SJSA1 (cell line): ENCODE data around the gene MBOAT2. TPM values are rescaled to one million over a fixed set of nuclear protein-coding genes. Genes with fewer than 3 reads are reported as not detected.

Experiments used
- DNase-seq, 2 experiments: peaks; one replicate each; pipeline ENCODE4 v3.0.0-alpha.2; 2015 to 2020; ENCODE audit warnings: low spot score in 2 of 2, low read depth in 1 of 2
- H3K27ac ChIP-seq: fragments of 250-450 bp; sonication (Bioruptor Pico); 2 replicates; pipeline ENCODE4 v1.5.1; 2020; ENCODE audit warnings: mild to moderate bottlenecking, moderate library complexity
- H3K27me3 ChIP-seq: fragments of 250-450 bp; sonication (Bioruptor Pico); replicated peaks from 2 replicates; pipeline ENCODE4 v1.5.1; 2020; ENCODE audit warnings: mild to moderate bottlenecking, moderate library complexity
- H3K36me3 ChIP-seq: fragments of 250-450 bp; sonication (Bioruptor Pico); 2 replicates; pipeline ENCODE4 v1.5.1; 2020; ENCODE audit warnings: mild to moderate bottlenecking
- H3K4me1 ChIP-seq: fragments of 250-450 bp; sonication (Bioruptor Pico); replicated peaks from 2 replicates; pipeline ENCODE4 v1.6.1; 2021; ENCODE audit warnings: mild to moderate bottlenecking
- H3K4me3 ChIP-seq: fragments of 250-450 bp; sonication (Bioruptor Pico); 2 replicates; pipeline ENCODE4 v1.5.1; 2020; ENCODE audit warnings: mild to moderate bottlenecking
- H3K9me3 ChIP-seq: fragments of 250-450 bp; sonication (Bioruptor Pico); replicated peaks from 2 replicates; pipeline ENCODE4 v1.5.1; 2020; ENCODE audit warnings: mild to moderate bottlenecking
- total RNA-seq: library from RNA; depleted of rRNA; stranded (reverse); fragments of >200 nt; shearing (Covaris generic); gene quantifications from 2 replicates; pipeline ENCODE4 v1.2.3, GENCODE V29; 2014

Gene MBOAT2
- total RNA-seq, 1 experiment from 2014 or later, result 76.5 TPM

DNA sequence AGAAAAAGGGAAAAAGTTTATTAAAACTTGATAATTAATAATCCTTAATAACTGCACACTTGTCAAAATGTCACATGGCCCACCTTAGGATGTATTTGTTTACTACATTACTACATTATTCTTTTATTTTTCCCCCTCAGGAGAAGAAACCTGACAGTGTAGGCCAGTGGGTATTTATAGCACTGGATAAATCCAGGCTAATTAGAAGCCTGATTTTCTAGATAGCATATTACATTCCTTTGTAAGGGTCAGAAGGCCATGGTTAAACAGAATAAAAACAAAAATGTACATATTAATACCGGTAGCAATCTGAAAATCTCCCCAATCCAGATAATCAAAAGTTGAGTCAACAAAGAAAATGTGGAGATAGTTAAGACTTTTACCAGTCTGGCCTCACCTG, 144.6 kb downstream of the MBOAT2 start:
- no peak overlapping the region for H3K4me3 ChIP-seq
- no peaks in the 10 kb centered on the region for H3K9me3 ChIP-seq
- no peak for DNase-seq
- H3K36me3 ChIP-seq, result peaks cover 19% of the 10 kb centered on the region
- H3K27me3 ChIP-seq, result no peaks in the 10 kb centered on the region
- no peaks in the 10 kb centered on the region for H3K4me1 ChIP-seq
- no peak overlapping the region for H3K27ac ChIP-seq

DNA sequence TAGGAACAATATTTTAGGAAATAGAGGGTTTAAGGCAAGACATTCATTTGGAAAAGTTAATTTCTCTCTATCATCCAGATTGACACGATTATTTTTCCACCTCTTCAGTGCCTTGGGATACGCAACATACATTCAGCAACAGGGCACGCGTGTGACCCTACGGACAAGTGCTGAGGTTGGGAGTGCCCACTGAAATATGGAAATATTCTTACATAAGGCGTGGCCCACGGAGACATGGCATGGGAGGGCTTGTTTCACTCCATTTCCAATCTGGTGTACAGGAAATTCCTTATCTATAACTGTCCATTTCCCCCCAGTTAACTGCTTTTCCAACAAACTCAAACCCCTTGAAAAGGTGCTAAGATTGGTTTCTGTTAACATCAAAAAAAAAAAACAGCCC, 145.2 kb downstream of the MBOAT2 start:
- Histone ChIP-seq H3K27ac (no peak overlapping the region), H3K27me3 (no peaks in the 10 kb centered on the region), H3K9me3 (no peaks in the 10 kb centered on the region), H3K36me3 (peaks cover 19% of the 10 kb centered on the region), H3K4me3 (no peak overlapping the region), H3K4me1 (no peaks in the 10 kb centered on the region)
- no peak for DNase-seq

DNA sequence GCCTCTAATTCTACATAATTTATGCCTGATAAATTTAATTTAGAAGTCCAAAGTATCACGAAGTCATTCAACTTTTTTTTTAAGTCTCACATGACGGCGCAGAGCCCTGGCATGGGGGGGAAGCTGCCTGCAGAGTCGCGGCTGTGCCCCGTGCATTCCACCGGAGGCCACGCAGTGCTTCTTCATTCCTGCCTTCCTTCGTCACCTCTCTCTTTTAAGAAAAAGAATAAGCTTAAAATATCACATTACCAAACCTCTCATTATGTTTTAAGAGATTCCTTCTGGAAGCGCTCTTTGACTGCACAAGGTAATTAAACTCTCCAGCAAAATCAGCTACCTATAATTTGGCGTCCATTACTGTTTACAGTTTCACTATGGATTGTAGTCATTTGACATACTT, 145.8 kb downstream of the MBOAT2 start:
- Histone ChIP-seq H3K36me3 (peaks cover 19% of the 10 kb centered on the region), H3K4me1 (no peaks in the 10 kb centered on the region), H3K27ac (no peak overlapping the region), H3K27me3 (no peaks in the 10 kb centered on the region), H3K9me3 (no peaks in the 10 kb centered on the region), H3K4me3 (no peak overlapping the region)
- no peak for DNase-seq

DNA sequence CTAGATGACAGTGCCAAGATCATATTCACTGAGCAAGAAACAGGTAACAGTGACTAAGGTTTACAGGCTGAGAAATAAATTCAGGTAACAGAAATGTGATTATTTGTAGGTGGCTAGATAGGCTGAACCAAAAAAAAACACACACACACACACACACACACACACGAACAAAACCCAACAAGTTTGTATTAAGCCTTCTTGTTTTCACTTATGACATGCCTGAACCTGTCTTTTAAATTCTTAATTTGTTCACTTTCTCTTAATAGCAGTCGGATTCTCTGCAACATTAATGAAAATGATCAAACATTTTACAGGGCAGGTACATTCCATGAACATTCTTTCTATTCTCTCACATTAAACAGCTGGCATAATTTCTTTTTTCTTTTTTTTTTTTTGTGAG, 147.3 kb downstream of the MBOAT2 start:
- no peaks in the 10 kb centered on the region for H3K9me3 ChIP-seq
- DNase-seq, result no peak
- no peak overlapping the region for H3K27ac ChIP-seq
- H3K36me3 ChIP-seq, result peaks cover 12% of the 10 kb centered on the region
- H3K4me1 ChIP-seq, result no peaks in the 10 kb centered on the region
- H3K4me3 ChIP-seq, result no peak overlapping the region
- H3K27me3 ChIP-seq, result no peaks in the 10 kb centered on the region

DNA sequence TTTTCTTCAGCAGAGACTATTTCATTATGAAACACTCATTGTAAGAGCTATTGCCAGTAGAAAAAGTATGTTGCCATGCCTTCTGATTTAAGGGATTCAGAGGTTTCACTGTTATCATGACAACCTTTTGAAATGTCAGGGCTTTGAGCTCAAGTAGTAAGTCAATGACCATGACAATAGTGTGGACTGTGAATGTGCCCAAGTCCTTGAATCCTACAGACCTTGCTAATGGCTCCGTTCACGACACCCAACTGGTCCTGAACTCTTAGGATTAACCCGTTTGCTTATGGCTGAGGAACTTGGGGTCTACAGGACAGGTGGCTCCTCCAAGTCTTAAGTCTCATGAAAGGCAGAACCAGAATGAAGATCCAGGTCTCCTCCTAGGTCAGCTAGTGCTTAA, 148.5 kb downstream of the MBOAT2 start:
- Histone ChIP-seq H3K9me3 (no peaks in the 10 kb centered on the region), H3K4me3 (no peak overlapping the region), H3K4me1 (no peaks in the 10 kb centered on the region), H3K27ac (no peak overlapping the region), H3K27me3 (no peaks in the 10 kb centered on the region), H3K36me3 (peaks cover 11% of the 10 kb centered on the region; the same call in 1 of the 2 replicates)
- no peak for DNase-seq

DNA sequence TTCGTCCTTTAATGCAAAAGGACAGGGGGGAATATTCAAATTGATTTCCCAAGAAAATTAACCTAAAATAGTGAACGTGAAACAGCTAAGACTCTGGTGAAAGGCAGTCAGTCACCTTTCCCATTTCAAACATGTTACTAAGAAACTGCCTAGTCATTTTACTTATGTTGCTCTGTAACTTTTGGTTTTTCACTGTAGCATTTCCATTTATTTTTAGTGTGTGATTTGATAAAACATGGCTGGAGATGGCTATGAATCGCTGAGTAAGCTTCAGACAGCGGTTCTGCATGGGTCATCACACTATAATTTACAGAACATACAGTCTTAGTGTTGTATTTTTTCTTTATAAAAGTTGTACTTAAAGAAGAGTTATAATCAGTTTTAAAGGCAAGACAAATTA, 150.1 kb downstream of the MBOAT2 start:
- H3K36me3 ChIP-seq, result peaks cover 6% of the 10 kb centered on the region; the same call in 1 of the 2 replicates
- H3K9me3 ChIP-seq, result no peaks in the 10 kb centered on the region
- no peaks in the 10 kb centered on the region for H3K27me3 ChIP-seq
- H3K4me1 ChIP-seq, result peaks cover under 1% of the 10 kb centered on the region; the same call in 1 of the 2 replicates
- H3K4me3 ChIP-seq, result no peak overlapping the region
- no peak for DNase-seq
- H3K27ac ChIP-seq, result no peak overlapping the region

DNA sequence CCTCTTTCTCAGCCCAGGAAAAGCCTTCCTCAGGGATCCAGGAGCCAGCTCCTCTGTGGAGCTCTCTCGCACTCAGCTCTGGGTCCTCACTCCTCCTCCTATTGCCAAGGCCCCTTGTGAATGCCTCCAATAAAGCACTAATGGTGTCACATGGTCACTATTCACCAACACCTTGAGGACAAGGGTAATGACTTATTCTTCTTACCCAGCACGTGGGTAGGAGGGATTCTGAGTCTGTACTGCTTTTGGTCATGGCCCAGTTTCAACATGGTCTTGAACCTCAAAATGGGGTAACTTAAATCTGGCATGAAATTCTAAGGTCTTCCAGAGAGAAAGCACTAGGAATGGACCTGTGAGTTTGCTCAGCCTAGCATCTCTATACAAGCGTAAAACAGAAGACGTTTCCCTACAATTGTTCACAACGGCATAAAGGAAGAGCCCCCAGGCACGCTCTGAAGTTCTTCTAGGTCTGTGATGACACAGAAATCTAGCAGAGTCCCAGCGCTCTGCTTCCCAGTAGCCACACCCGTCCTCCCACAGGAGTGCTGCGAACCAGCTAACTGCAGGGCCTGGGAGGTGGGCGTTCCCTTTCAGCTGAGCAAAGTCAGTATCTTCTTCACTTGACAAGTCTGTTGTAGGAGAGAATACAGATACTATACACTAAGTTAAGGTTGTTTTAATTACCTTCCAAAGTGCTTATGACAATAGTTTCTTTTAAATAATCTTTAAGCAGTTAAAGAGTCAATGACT, 151.5 kb downstream of the MBOAT2 start:
- H3K36me3 ChIP-seq, result peaks cover 6% of the 10 kb centered on the region; the same call in 1 of the 2 replicates
- H3K27ac ChIP-seq, result no peak overlapping the region
- peaks cover 3% of the 10 kb centered on the region; the same call in 1 of the 2 replicates for H3K4me1 ChIP-seq
- no peaks in the 10 kb centered on the region for H3K27me3 ChIP-seq
- no peaks in the 10 kb centered on the region for H3K9me3 ChIP-seq
- no peak overlapping the region for H3K4me3 ChIP-seq
- no peak for DNase-seq

DNA sequence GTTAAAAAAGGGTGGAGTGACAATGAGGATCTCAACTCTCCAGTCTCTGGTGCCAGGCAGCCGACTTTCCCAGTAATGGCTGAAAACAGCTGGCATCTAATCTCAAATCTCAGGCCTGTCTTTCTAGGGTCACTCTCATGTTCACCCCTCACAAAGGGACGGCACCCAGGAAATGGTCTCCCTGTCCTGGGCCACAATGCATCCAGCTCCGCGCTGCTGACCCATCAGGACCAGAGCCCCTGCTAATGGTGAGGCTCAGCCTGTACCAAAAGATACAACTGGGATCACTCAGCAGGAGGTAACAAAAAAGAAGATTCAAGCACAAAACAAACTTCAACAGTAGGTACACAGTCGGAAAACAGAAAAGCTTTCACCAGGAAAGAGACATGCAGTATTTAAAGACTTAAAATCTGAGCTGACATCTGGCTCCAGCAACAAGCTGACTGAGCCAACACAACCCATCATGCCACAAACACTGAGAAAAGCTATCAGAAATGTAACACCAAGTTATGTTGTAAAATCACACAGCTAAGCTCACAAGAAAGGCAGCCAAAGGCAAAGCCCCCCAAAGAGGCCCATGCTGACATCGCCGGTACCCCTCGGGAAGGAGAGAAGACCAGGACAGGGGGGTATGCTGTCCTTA, 152.5 kb downstream of the MBOAT2 start:
- H3K27me3 ChIP-seq, result no peaks in the 10 kb centered on the region
- no peak for DNase-seq
- no peaks in the 10 kb centered on the region for H3K9me3 ChIP-seq
- H3K27ac ChIP-seq, result no peak overlapping the region
- H3K4me1 ChIP-seq, result peaks cover 3% of the 10 kb centered on the region; the same call in 1 of the 2 replicates
- H3K36me3 ChIP-seq, result peaks cover 6% of the 10 kb centered on the region; the same call in 1 of the 2 replicates
- H3K4me3 ChIP-seq, result no peak overlapping the region

DNA sequence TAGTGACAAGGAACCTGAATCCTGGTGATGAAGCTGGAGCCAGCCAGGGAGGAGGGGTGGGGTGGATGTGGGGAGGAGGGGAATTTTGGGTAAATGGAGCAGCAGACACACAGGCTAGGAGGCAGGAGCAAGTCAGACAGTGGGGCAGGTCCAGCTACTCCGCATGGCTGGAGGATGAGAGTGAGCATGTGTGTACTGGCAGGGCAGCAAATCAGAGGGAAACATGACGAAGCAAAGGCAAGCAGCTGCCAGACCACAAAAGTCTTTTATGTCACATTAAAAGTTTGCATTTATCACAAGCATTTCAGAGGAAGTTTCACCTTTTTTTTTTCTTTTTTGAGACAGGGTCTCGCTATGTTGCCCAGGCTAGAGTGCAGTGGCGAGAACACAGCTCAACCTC, 154.2 kb downstream of the MBOAT2 start:
- Histone ChIP-seq H3K27me3 (no peaks in the 10 kb centered on the region), H3K27ac (no peak overlapping the region), H3K36me3 (no peaks in the 10 kb centered on the region), H3K4me3 (no peak overlapping the region), H3K9me3 (no peaks in the 10 kb centered on the region), H3K4me1 (peaks cover 3% of the 10 kb centered on the region; the same call in 1 of the 2 replicates)
- DNase-seq, result no peak

DNA sequence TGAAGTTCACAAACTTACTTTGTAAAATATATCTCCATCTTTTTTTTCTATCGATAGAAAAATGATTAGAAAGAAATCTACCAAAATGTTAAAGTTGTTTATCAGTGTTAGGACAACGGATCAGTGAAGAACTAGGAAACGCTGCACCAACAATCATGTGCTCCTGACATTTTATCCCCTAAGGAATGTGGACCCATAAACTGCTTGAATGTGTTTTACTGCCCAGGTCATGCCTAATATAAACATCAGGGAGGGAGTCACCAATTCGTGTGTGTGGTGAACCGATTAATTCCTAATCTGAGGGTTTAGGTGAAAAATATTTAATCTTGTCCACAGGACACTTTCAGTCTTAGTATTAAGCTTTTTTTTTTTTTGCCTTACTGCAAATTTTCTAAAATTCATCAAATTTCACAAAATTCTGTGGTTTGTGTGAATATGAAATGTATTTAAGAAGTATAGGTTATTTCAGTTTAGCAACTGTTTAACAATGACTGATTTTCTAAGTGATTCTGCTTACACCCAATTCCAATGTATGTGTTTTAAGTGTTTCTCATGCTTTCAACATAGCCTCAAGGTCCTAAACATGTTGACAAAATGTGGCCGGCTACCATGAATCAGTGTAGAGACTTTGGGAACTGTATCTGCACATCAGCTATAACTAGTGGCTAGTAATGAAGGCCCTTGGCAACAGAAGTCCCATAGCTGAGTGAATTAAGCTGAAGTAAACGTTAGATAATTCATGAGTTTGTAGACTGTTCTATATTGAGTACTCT, 155.0 kb downstream of the MBOAT2 start:
- Histone ChIP-seq H3K27me3 (no peaks in the 10 kb centered on the region), H3K4me3 (no peak overlapping the region), H3K4me1 (peaks cover 3% of the 10 kb centered on the region; the same call in 1 of the 2 replicates), H3K9me3 (no peaks in the 10 kb centered on the region), H3K36me3 (no peaks in the 10 kb centered on the region), H3K27ac (no peak overlapping the region)
- DNase-seq, result no peak

DNA sequence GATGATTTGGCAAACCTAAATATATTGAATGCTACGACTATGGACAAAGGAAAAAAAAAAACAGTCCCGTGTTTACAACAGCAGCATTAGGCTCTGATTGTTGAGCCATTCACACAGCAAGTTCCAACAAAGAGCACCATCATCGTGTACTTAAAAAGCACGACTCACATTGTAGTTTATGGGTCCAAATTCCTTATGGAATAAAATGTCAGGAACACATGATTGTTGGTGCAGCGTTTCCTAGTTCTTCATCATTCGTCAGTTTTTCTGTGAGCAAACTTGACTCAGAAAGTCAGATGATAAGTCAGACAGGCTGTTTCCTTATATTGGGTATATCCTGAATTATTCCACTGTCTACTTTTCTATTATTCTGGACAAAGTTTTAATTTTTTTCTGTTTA, 156.1 kb downstream of the MBOAT2 start:
- no peak for DNase-seq
- Histone ChIP-seq H3K36me3 (no peaks in the 10 kb centered on the region), H3K27ac (no peak overlapping the region), H3K4me3 (no peak overlapping the region), H3K27me3 (no peaks in the 10 kb centered on the region), H3K9me3 (no peaks in the 10 kb centered on the region), H3K4me1 (peaks cover 3% of the 10 kb centered on the region; the same call in 1 of the 2 replicates)

DNA sequence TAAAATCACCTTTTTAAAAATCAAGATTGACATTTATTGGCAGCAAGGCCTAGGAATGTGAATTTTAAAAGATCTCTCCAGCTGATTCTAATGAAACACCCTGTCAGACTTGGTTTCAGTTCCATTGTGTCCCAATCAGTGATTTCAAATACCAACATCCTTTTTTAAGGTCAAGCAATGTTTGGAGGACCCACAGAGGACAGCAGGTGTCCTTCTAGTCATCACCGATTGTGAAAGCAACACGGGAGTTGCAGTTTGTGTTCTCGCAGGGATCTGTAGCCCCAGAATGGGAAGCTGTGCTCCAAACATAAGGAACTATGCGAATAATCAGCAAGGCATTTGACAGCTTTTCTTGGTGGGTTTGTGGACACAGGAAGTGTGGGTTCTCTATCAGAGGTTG, 161.6 kb downstream of the MBOAT2 start:
- Histone ChIP-seq H3K27ac (no peak overlapping the region), H3K36me3 (peaks cover 4% of the 10 kb centered on the region), H3K4me1 (peaks cover 3% of the 10 kb centered on the region; the same call in 1 of the 2 replicates), H3K27me3 (no peaks in the 10 kb centered on the region), H3K4me3 (no peak overlapping the region), H3K9me3 (no peaks in the 10 kb centered on the region)
- no peak for DNase-seq

DNA sequence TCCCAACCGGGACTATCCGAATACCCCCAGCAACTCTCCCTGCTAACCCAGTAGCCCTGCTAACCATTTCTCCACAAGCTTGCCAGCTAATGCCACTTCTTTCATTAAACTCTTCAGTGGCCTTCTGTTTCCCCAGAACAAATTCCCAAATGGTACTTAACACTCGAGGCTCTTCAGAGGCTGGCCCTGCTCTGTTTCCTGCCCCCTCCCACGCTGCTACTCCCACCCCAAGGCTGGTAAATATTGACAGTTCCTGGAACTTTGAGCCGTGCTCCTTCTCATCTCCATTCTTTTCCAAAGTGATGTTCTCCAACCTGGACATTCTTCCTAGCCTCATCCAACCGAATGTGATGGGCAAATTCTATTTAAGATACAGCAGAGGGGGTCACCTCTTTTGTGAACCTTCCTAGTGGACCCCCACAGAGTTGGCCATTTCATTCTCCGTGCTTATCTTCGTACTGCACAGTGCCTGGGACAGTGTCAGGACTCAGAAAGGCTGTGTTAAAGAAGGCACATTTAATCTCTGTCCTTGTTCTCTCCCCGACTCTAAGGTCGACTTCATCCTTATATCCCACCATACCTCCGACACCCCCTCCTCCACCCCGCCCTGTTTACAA, 162.9 kb downstream of the MBOAT2 start:
- H3K4me1 ChIP-seq, result peaks cover 14% of the 10 kb centered on the region
- H3K36me3 ChIP-seq, result peaks cover 4% of the 10 kb centered on the region
- no peak overlapping the region for H3K27ac ChIP-seq
- no peaks in the 10 kb centered on the region for H3K9me3 ChIP-seq
- no peak for DNase-seq
- H3K27me3 ChIP-seq, result no peaks in the 10 kb centered on the region
- no peak overlapping the region for H3K4me3 ChIP-seq
